H1 (cell line): ENCODE results near the gene R3HDM4.

Experiments used
- BRCA1 ChIP-seq: IDR thresholded peaks from 2 replicates; pipeline ENCODE4 v1.6.1; 2012; ENCODE audit warnings: low read depth, low read length, improper control_type of control experiment
- CEBPB ChIP-seq: IDR thresholded peaks from 2 replicates; pipeline ENCODE4 v1.6.1; 2012; ENCODE audit warnings: low read depth, low read length
- CHD2 ChIP-seq: IDR thresholded peaks from 2 replicates; pipeline ENCODE4 v1.6.1; 2012; ENCODE audit warnings: low read length, improper control_type of control experiment
- EP300 ChIP-seq, 2 experiments: IDR thresholded peaks; 1 replicate in 1 of 2; 2 replicates in 1 of 2; pipeline ENCODE4 v1.6.1; 2011 to 2012; ENCODE audit warnings: low read depth in 2 of 2, low read length in 2 of 2, mild to moderate bottlenecking in 2 of 2, borderline replicate concordance in 1 of 2, inconsistent platforms in 1 of 2, moderate library complexity in 1 of 2
- GTF2F1 ChIP-seq: IDR thresholded peaks from 2 replicates; pipeline ENCODE4 v1.6.1; 2012; ENCODE audit warnings: low read depth, low read length, improper control_type of control experiment, borderline replicate concordance
- NRF1 ChIP-seq: IDR thresholded peaks from 2 replicates; pipeline ENCODE4 v1.6.1; 2011; ENCODE audit warnings: mild to moderate bottlenecking, low read depth, low read length, improper control_type of control experiment
- POLR2A ChIP-seq, 2 experiments: IDR thresholded peaks; 1 replicate in 1 of 2; 2 replicates in 1 of 2; pipeline ENCODE4 v1.6.1; 2011; ENCODE audit warnings: low read depth in 2 of 2, low read length in 2 of 2, mild to moderate bottlenecking in 2 of 2; ENCODE audit errors: control extremely low read depth in 1 of 2
- RFX5 ChIP-seq: IDR thresholded peaks from 2 replicates; pipeline ENCODE4 v1.6.1; 2011; ENCODE audit warnings: low read depth, low read length, improper control_type of control experiment, borderline replicate concordance
- SIN3A ChIP-seq, 2 experiments: IDR thresholded peaks in 1 of 2; conservative IDR thresholded peaks in 1 of 2; 2 replicates each; pipeline ENCODE4 v1.6.1; 2011 to 2012; ENCODE audit warnings: low read length in 2 of 2, improper control_type of control experiment in 1 of 2, low read depth in 1 of 2, mild to moderate bottlenecking in 1 of 2
- SRF ChIP-seq: IDR thresholded peaks from 2 replicates; pipeline ENCODE4 v1.6.1; 2011; ENCODE audit warnings: mild to moderate bottlenecking, low read depth, low read length, moderate library complexity
- TCF12 ChIP-seq: IDR thresholded peaks from 2 replicates; pipeline ENCODE4 v1.6.1; 2011; ENCODE audit warnings: low read depth, mild to moderate bottlenecking, low read length
- ZNF274 ChIP-seq: IDR thresholded peaks from 2 replicates; pipeline ENCODE4 v1.7.0; 2012; ENCODE audit warnings: low read length, borderline replicate concordance; ENCODE audit errors: extremely low read depth
- TF ChIP-seq, protein P1 (sequence below), 3 experiments: IDR thresholded peaks; 1 replicate in 2 of 3; 2 replicates in 1 of 3; pipeline versions ENCODE4 v1.5.1 to v1.6.1; 2011; ENCODE audit warnings: low read length in 3 of 3, mild to moderate bottlenecking in 3 of 3, inconsistent platforms in 2 of 3, low read depth in 1 of 3, moderate library complexity in 1 of 3; ENCODE audit not compliant: insufficient read depth in 1 of 3; ENCODE audit errors: control extremely low read depth in 1 of 3

DNA sequence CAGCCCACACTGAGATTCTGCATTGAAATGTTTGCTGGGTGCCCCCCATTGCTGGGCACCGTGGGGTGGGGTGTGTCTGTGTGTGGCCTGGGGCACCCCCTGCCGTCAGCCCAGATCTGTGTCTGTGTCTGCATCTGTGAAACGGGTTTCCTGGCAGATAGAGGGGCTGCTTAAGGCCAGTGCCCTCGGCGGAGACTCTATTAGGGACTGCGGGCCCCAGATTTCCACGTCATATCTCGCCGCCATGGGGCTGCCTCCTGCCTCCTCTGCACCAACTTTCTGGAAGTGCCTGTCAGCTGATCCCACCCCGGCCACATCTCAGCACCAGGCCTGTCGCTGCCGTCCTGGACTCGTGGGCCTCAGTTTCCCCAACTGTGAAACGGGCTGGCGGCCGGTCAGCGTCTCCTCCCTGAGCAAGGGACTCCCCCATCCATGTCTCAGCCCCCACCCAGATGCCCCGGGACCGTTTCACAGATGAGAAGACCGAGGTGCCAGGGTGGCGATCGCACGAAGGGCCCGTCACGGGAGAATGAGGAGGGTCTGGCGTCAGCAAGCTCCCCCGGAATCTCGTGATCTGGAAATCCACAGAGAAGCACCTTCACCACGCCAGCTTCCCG lies 34.2 kb upstream of the R3HDM4 start:
- TF ChIP-seq RFX5 (no peak), SRF (no peak), POLR2A (IDR thresholded peaks at IDR 0.05; ENCODE audit: control extremely low read depth in 1 of 2, low read depth in 2 of 2, low read length in 2 of 2) (no peak), ZNF274 (no peak), SIN3A (conservative IDR thresholded peaks at IDR 0.05 in 1 of 2, IDR thresholded peaks at IDR 0.05 in 1 of 2; ENCODE audit: low read depth in 1 of 2, low read length in 2 of 2) (no peak), EP300 (IDR thresholded peaks at IDR 0.05; ENCODE audit: borderline replicate concordance in 1 of 2, low read depth in 2 of 2, low read length in 2 of 2) (no peak), BRCA1 (no peak), CHD2 (no peak), TCF12 (no peak), GTF2F1 (no peak), CEBPB (no peak), NRF1 (no peak)
- TF ChIP-seq, protein P1, sequence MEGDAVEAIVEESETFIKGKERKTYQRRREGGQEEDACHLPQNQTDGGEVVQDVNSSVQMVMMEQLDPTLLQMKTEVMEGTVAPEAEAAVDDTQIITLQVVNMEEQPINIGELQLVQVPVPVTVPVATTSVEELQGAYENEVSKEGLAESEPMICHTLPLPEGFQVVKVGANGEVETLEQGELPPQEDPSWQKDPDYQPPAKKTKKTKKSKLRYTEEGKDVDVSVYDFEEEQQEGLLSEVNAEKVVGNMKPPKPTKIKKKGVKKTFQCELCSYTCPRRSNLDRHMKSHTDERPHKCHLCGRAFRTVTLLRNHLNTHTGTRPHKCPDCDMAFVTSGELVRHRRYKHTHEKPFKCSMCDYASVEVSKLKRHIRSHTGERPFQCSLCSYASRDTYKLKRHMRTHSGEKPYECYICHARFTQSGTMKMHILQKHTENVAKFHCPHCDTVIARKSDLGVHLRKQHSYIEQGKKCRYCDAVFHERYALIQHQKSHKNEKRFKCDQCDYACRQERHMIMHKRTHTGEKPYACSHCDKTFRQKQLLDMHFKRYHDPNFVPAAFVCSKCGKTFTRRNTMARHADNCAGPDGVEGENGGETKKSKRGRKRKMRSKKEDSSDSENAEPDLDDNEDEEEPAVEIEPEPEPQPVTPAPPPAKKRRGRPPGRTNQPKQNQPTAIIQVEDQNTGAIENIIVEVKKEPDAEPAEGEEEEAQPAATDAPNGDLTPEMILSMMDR (IDR thresholded peaks at IDR 0.05; ENCODE audit: control extremely low read depth in 1 of 3, insufficient read depth in 1 of 3, low read depth in 1 of 3, low read length in 3 of 3): no peak
